C4-2B (cell line): Measurements from ENCODE around the gene CHN2.

Experiments used
- CTCF ChIP-seq: fragments of 450-650 bp; conservative IDR thresholded peaks from 2 replicates; pipeline ENCODE4 v1.5.1; 2017; ENCODE audit warnings: mild to moderate bottlenecking
- ZFX ChIP-seq: fragments of 450-650 bp; IDR thresholded peaks from 2 replicates; pipeline ENCODE4 v1.6.1; 2017

- TF ChIP-seq CTCF (no peak), ZFX (no peak)
Measured at GRCh38 chr7:29479301-29480200, 285.0 kb downstream of the CHN2 start.
